ENCODE measurements around the gene PCED1A.

PCED1A gene

GRCh38 chr20:2800521-2801285, 39.8 kb downstream of the PCED1A start, which contains the start of gene CPXM1:
TSS of gene CPXM1 (minus strand) at chr20:2800627. CDS start at chr20:2800572, 55 bp downstream.
- DNase-seq: no peak

- DNase-seq: no peak
These were observed 40.6 kb downstream of the PCED1A start for GRCh38 chr20:2799688-2800520.

GRCh38 chr20:2799271-2799670, 41.2 kb downstream of the PCED1A start:
- no peak for DNase-seq

GRCh38 chr20:2798814-2799213, 41.6 kb downstream of the PCED1A start:
- DNase-seq: no peak

- no peak for DNase-seq
These were observed 42.2 kb downstream of the PCED1A start for GRCh38 chr20:2798095-2798805.

GRCh38 chr20:2797136-2797983, 43.1 kb downstream of the PCED1A start:
- no peak for DNase-seq

- no peak for DNase-seq
These were observed 44.3 kb downstream of the PCED1A start for GRCh38 chr20:2796011-2796660.

- no peak for DNase-seq
These were observed 45.0 kb downstream of the PCED1A start for GRCh38 chr20:2795451-2795850.

- DNase-seq: no peak
These were observed 45.5 kb downstream of the PCED1A start for GRCh38 chr20:2794866-2795447.

GRCh38 chr20:2794202-2794748, 46.2 kb downstream of the PCED1A start:
- DNase-seq: no peak

- no peak for DNase-seq
These were observed 47.0 kb downstream of the PCED1A start for GRCh38 chr20:2793471-2793870.

All from EL (cell line).